Mucosa of descending colon (tissue), 3 donors: ENCODE data around the gene FGA. TPM values are rescaled to one million over a fixed set of nuclear protein-coding genes. Genes with fewer than 3 reads are reported as not detected.

Source experiments
- ATAC-seq: fragments of 200-7000 bp; cut with Tn5 transposase; one replicate; pipeline ENCODE4 v1.9.1; 2020; ENCODE audit warnings: mild to moderate bottlenecking, moderate library complexity
- DNase-seq, 3 donors: peaks; one replicate each; pipeline ENCODE4 v3.0.0-alpha.2; 2020
- H3K36me3 ChIP-seq: fragments of 200-600 bp; one replicate; pipeline ENCODE4 v1.8.0; 2021; ENCODE audit warnings: low read depth, mild to moderate bottlenecking
- H3K4me1 ChIP-seq: fragments of 200-600 bp; one replicate; pipeline ENCODE4 v1.8.0; 2021; ENCODE audit warnings: low read depth, mild to moderate bottlenecking
- H3K4me3 ChIP-seq: fragments of 200-600 bp; one replicate; pipeline ENCODE4 v1.8.0; 2021; ENCODE audit warnings: mild to moderate bottlenecking
- H3K9me3 ChIP-seq: fragments of 200-600 bp; one replicate; pipeline ENCODE4 v1.8.0; 2021; ENCODE audit warnings: mild to moderate bottlenecking
- intact Hi-C, 2 donors: fragments of 100-400 bp; cut with DNase I in 1 of 2; cut with micrococcal nuclease in 1 of 2; formaldehyde crosslinking; loops; one replicate each; pipeline versions ENCODE4 v1.11.0 to v1.11.1; 2022; cut with DNase I, micrococcal nuclease
- total RNA-seq, 3 donors: library from RNA; stranded (reverse); fragmentation: NEBNext Ultra II Directional in 2 of 3; extraction: Animal tissue kit (Norgen Biotek cat#: 25700) in 2 of 3; gene quantifications; one replicate each; pipeline versions ENCODE4 v1.2.1 to v1.2.4, GENCODE V29; 2021 to 2023
- TF ChIP-seq, protein P1 (sequence below): fragments of 200-600 bp; IDR thresholded peaks from one replicate; pipeline ENCODE4 v1.8.0; 2022; ENCODE audit warnings: antibody characterized with exemption, mild to moderate bottlenecking
- donor health status: DM: no; HTN: no; CAD: no; lungs with moderate emphysema.
- donor health status: DM: no; HTN: no; CAD: no.
- donor health status: DM: no; HTN: yes; CAD: no.

FGA gene
- total RNA-seq, 3 donors from 2014 or later: 0.84 TPM; not detected in 2

DNA sequence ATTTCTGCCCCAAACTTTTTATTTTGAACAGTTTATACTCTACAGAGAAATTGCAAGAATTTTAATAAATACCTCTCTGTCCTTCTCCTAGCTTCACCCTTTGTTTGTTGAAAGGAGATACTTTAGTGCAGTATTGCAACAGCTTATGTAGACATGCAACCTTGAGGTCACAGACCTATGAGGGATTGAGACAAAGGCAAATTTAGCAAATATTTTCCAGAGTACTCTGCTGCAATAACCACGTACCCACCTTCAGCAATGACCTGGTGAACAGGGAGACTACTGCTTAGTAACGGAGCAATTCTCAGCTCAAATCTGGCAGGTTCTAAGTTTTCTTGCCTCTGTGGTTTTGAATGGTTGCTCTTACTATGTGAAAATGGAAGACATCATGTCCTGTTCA lies 13.2 kb downstream of the FGA start:
- no peaks in the 10 kb centered on the region for H3K9me3 ChIP-seq
- no peak for ATAC-seq
- DNase-seq: no peak
- no peaks in the 10 kb centered on the region for H3K36me3 ChIP-seq
- H3K4me3 ChIP-seq: no peak overlapping the region
- TF ChIP-seq, protein P1, sequence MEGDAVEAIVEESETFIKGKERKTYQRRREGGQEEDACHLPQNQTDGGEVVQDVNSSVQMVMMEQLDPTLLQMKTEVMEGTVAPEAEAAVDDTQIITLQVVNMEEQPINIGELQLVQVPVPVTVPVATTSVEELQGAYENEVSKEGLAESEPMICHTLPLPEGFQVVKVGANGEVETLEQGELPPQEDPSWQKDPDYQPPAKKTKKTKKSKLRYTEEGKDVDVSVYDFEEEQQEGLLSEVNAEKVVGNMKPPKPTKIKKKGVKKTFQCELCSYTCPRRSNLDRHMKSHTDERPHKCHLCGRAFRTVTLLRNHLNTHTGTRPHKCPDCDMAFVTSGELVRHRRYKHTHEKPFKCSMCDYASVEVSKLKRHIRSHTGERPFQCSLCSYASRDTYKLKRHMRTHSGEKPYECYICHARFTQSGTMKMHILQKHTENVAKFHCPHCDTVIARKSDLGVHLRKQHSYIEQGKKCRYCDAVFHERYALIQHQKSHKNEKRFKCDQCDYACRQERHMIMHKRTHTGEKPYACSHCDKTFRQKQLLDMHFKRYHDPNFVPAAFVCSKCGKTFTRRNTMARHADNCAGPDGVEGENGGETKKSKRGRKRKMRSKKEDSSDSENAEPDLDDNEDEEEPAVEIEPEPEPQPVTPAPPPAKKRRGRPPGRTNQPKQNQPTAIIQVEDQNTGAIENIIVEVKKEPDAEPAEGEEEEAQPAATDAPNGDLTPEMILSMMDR: no peak
- H3K4me1 ChIP-seq: no peaks in the 10 kb centered on the region
- intact Hi-C loops: no loop called here

DNA sequence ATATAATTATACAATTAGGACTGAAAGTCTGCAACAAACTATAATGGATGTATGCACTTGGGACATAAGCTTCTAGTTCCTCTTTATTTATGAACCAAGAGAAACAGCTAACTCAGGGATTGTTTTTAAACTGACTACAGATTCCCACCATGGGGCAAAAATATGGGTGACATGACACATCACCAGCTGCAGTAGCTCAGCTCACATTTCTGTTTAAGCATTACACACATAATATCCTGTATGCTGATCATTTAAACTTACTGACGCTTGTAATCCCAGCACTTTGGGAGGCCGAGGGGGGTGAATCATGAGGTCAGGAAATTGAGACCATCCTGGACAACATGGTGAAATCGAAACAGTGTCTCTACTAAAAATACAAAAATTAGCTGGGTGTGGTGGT lies 16.2 kb downstream of the FGA start:
- no peak overlapping the region for H3K4me3 ChIP-seq
- DNase-seq (no peak), ATAC-seq (no peak)
- TF ChIP-seq, protein P1: no peak
- H3K4me1 ChIP-seq: no peaks in the 10 kb centered on the region
- no peaks in the 10 kb centered on the region for H3K36me3 ChIP-seq
- intact Hi-C loops: no loop called here
- no peaks in the 10 kb centered on the region for H3K9me3 ChIP-seq

DNA sequence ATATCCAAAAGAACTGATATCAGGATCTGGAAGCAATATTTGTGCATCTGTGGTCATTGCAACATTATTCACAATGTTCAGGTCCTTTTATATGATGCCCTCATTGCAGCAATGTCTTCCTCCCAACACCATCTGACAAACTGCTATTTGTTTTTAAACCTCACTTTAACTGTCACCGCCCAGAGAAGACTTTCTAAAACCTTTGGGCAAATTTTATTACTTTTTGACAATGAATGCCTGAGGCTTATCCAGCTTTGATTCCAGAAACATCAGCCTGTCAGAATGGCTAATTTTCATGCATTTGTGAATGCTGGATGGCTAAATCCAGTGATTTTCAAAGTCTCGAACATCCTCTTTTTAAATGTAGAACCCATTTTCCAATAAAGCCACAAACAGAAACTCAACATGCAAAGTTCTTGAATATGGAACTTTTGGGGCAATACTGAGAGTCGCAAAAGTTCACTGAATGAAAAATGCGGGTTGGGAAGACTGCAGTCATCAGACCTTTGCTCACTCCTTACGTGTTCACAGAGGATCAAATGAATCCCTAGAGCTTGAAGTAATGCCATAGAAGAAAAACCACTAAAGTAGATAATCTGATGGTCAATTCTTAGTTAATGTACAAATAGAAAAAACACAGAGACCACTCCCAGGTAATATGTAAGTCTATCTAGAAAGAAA lies 17.2 kb downstream of the FGA start:
- H3K36me3 ChIP-seq: no peaks in the 10 kb centered on the region
- H3K9me3 ChIP-seq: no peaks in the 10 kb centered on the region
- TF ChIP-seq, protein P1: no peak
- intact Hi-C loops: no loop called here
- ATAC-seq (no peak), DNase-seq (no peak)
- H3K4me1 ChIP-seq: no peaks in the 10 kb centered on the region
- H3K4me3 ChIP-seq: no peak overlapping the region

DNA sequence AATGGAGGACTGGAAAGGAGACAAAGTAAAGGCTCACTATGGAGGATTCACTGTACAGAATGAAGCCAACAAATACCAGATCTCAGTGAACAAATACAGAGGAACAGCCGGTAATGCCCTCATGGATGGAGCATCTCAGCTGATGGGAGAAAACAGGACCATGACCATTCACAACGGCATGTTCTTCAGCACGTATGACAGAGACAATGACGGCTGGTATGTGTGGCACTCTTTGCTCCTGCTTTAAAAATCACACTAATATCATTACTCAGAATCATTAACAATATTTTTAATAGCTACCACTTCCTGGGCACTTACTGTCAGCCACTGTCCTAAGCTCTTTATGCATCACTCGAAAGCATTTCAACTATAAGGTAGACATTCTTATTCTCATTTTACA lies 21.0 kb downstream of the FGA start:
- ATAC-seq (no peak), DNase-seq (no peak)
- H3K4me1 ChIP-seq: no peaks in the 10 kb centered on the region
- H3K36me3 ChIP-seq: no peaks in the 10 kb centered on the region
- TF ChIP-seq, protein P1: no peak
- no peak overlapping the region for H3K4me3 ChIP-seq
- no peaks in the 10 kb centered on the region for H3K9me3 ChIP-seq
- intact Hi-C loops: no loop called here

DNA sequence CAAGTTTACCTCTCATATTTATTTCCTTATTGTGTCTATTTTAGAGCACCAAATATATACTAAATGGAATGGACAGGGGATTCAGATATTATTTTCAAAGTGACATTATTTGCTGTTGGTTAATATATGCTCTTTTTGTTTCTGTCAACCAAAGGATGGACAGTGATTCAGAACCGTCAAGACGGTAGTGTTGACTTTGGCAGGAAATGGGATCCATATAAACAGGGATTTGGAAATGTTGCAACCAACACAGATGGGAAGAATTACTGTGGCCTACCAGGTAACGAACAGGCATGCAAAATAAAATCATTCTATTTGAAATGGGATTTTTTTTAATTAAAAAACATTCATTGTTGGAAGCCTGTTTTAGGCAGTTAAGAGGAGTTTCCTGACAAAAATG lies 21.5 kb downstream of the FGA start:
- intact Hi-C loops: no loop called here
- no peaks in the 10 kb centered on the region for H3K36me3 ChIP-seq
- no peak overlapping the region for H3K4me3 ChIP-seq
- no peaks in the 10 kb centered on the region for H3K4me1 ChIP-seq
- no peak for ATAC-seq
- TF ChIP-seq, protein P1: no peak
- no peaks in the 10 kb centered on the region for H3K9me3 ChIP-seq
- DNase-seq: no peak
